GM12891 (cell line): Measurements from ENCODE around the gene NSD2.

Experiments used
- PAX5 ChIP-seq: IDR thresholded peaks from 2 replicates; pipeline ENCODE4 v1.6.1; 2011; ENCODE audit warnings: low read length, moderate library complexity, mild to moderate bottlenecking; ENCODE audit not compliant: insufficient read depth, severe bottlenecking
- POLR2A ChIP-seq: IDR thresholded peaks from 2 replicates; pipeline ENCODE4 v1.6.1; 2011; ENCODE audit warnings: low read depth, low read length, control low read depth
- POLR2AphosphoS5 ChIP-seq: IDR thresholded peaks from 2 replicates; pipeline ENCODE4 v1.6.1; 2011; ENCODE audit warnings: low read depth, low read length, control low read depth
- SPI1 ChIP-seq: IDR thresholded peaks from 2 replicates; pipeline ENCODE4 v1.6.1; 2011; ENCODE audit warnings: low read depth, low read length, control low read depth
- TAF1 ChIP-seq: IDR thresholded peaks from 2 replicates; pipeline ENCODE4 v1.6.1; 2011; ENCODE audit warnings: low read depth, low read length, control low read depth

GRCh38 chr4:1958276-1959103 lies 87.3 kb downstream of the NSD2 start:
- no peak for TF ChIP-seq PAX5
- no peak for TF ChIP-seq POLR2A
- TF ChIP-seq POLR2AphosphoS5, result no peak
- TF ChIP-seq TAF1, result no peak
- no peak for TF ChIP-seq SPI1
